ENCODE measurements around the gene INTU.

Gene INTU

DNA sequence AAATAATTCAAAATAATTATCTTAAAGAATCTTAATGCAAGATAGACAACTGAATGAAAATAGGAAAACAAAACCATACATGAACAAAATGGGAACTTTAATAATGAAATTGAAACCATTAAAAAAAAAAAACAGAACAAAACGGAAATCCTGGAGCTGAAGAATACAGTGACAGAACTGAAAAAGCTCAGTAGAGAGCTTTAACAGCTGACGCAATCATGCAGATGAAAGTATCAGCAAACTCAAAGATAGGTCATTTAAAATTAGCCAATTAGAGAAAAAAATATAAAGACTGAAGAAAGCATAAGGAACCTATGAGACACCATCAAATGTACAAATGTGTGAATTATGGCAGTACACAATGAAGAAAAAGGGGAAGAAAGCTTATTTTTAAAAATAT, 116.2 kb downstream of the INTU start:
- DNase-seq (ENCODE audit: low read depth in 2 of 2), result no peak

DNA sequence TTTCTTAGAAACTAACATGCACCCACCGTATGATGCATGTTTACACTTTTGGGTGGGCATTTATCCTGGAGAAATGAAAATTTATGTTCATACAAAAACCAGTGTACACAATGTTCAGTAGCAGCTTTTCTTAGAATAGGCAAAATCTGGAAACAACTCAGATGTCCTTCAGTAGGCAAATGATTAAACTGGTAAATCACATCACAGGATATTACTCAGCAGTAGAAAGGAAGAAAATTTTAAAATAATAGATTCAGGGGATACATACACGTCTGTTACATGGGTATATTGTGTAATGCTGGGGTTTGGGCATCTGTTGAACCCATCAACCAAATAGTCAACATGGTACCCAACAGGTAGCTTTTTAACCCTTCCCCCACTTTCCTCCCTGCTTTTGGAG, 124.1 kb downstream of the INTU start:
- DNase-seq (ENCODE audit: low read depth in 2 of 2), result no peak

DNA sequence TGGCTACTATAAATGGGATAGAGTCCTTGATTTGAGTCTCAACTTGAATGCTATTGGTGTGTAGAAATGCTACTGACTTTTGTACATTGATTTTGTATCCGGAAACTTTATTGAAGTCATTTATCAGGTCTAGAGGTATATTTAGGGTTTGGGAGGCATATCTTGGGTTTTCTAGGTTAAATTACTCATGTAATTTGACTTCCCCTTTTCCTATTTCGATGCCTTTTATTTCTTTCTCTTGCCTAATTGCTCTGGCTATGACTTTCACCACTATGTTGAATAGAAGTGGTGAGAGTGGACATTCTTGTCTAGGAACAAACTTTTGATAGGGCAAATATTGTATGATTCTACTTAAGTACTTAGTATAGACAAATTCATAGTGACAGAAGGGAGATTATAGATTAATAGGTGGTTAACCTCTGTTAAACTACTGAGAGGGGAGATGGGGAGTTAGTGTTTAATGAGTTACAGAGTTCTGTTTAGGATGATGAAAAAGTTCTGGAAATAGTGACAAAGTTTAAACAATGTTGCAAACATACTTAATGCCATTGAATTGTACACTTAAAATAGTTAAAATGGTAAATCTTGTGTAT, 126.6 kb downstream of the INTU start:
- no peak for DNase-seq (ENCODE audit: low read depth in 2 of 2)

DNA sequence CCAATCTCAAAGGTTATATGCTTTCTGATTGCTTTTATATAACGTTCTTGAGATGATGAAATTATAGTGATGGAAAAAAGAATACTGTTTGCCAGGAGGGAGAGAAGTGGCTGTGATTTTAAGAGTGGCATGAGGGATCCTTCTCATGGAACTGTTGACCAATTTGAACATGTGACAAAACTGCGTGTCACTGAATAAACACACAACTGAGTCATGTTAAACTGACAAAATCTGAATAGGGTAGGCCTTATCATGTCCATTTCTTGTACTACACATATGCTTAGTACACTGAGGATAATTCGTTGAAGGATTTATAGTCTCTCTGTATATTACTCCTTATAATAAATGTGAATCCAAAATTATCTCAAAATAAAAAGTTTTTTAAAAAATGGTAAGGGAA, 127.1 kb downstream of the INTU start:
- DNase-seq (ENCODE audit: low read depth in 2 of 2), result no peak

DNA sequence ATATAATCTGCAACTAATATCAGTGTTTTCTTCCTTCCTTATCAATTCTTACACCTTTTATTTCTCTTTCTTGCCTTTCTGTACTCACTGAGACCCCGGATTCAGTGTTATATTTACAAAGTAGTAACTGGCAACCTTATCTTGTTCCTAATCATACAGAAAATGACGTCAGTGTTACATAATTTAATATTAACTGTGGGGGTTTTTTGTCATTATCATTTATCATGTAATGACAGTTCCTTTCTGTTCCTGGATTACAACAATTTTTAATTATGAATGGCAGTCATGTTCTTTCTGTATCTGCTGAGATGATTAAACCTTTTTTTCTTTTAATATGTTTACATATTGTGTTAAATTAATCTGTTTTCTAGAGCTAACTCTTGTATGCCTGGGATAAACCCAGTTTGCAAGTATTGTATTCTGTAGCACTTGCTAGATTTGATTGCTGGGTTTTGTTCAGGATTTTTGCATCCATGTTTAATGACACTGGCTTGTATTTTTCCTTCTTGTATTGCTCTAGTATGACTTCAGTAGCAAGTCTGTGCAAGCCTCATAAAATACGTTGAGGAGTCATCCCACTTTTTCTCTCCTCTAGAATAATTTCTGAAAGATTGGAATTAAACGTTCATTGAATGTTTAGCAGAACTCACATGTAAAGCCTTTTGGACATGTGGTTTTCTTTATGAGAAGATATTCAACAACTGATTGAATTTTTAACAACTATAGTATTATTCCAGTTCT, 138.9 kb downstream of the INTU start:
- no peak for DNase-seq (ENCODE audit: low read depth in 2 of 2)

DNA sequence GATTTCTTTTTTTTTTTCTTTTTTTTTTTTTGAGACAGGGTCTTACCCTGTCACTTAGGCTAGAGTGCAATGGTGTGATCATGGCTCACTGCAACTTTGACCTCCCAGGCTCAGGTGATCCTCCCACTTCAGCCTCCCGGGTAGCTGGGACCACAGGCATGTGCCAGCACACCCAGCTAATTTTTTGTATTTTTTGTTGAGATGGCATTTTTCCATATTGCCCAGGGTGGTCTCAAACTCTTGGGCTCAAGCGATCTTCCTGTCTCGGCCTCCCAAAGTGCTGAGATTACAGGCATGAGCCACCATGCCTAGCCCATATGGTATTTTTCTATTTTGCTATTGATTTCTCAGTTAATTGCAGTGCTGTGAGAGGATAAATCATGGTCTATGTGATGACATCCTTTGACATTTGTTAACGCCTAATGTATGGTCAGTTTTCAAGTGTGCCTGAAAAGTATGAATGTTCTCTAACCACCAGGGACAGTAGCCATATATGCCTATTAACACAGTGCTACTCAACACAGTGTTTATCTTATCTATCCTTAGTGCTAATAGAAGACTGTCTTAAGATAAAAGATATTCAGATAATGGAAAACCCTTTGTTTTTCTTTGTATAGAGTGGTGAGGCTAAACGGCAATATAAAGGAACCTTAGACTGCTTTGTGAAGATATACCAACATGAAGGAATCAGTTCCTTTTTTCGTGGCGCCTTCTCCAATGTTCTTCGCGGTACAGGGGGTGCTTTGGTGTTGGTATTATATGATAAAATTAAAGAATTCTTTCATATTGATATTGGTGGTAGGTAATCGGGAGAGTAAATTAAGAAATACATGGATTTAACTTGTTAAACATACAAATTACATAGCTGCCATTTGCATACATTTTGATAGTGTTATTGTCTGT, 140.3 kb downstream of the INTU start:
- DNase-seq (ENCODE audit: low read depth in 2 of 2), result no peak

DNA sequence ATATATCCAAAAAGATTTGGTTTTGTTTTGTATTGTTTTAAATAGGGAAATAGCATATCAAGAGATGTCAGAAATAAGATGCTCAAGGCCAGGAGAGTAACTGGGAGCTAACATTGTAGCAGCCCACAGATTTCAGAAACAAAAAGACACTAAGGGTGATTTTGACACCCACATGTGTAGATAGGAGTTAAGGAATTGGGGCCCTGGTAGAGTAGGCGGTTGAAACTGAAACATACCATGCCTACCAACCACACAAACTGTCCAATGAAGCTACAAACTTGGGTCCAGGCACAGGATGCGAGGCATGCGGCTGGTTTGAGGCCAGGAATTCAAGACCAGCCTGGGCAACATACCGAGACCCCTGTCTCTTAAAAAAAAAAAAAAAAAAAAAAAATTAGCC, 143.1 kb downstream of the INTU start:
- no peak for DNase-seq (ENCODE audit: low read depth in 2 of 2)

Data from stimulated activated CD4-positive, alpha-beta T cell treated with anti-CD3 and anti-CD28 coated beads, Interleukin-15, amount 100 ng/mL, for 48 hours (primary cell).